ENCODE data around the gene MAT2A. TPM values are rescaled to one million over a fixed set of nuclear protein-coding genes. Genes with fewer than 3 reads are reported as not detected.

MAT2A gene
- total and polyA plus RNA-seq, 2 experiments from 2014 or later, result 202 to 379 TPM

DNA sequence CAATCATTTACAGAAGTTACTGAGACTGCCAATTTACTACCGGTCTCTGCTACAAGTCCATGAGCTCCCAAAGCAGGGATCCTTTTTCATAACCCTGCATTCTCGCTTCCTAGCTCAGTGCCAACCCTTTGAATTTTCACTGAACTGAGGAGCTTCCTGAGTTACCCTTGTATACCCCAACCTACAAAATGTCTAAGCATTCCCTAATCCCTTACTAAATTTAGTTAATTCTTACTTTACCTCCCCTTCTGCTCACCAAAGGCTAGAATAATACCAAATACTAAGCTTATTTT is 9.6 kb downstream of the MAT2A start:
- Histone ChIP-seq H3K79me2 (peaks cover under 1% of the 10 kb centered on the region), H3K4me3 (no peak overlapping the region), H3K9me3 (ENCODE audit: low read depth) (no peaks in the 10 kb centered on the region), H3K27ac (no peak overlapping the region), H3K4me1 (ENCODE audit: insufficient read depth) (no peaks in the 10 kb centered on the region), H3K9me2 (replicated peaks; ENCODE audit: insufficient read depth) (no peaks in the 10 kb centered on the region), H3K4me2 (no peak overlapping the region), H3K36me3 (replicated peaks; ENCODE audit: insufficient read depth, low read depth) (no peaks in the 10 kb centered on the region), H4K20me1 (ENCODE audit: insufficient read depth, poor library complexity, severe bottlenecking) (peaks cover 8% of the 10 kb centered on the region), H2AFZ (no peak overlapping the region), H3K27me3 (no peaks in the 10 kb centered on the region)
- DNase-seq (ENCODE audit: low spot score), result no peak
- 79% methylated on average over 2 of the region's 2 CpGs for WGBS (ENCODE audit: low lambda C conversion rate, missing lambda C conversion rate)
- TF ChIP-seq EZH2phosphoT487 (IDR thresholded peaks at IDR 0.05; ENCODE audit: low read depth, severe bottlenecking, unreplicated experiment), result no peak
- TF ChIP-seq EZH2 (IDR thresholded peaks at IDR 0.05; ENCODE audit: borderline replicate concordance), result no peak
- TF ChIP-seq, protein P1, sequence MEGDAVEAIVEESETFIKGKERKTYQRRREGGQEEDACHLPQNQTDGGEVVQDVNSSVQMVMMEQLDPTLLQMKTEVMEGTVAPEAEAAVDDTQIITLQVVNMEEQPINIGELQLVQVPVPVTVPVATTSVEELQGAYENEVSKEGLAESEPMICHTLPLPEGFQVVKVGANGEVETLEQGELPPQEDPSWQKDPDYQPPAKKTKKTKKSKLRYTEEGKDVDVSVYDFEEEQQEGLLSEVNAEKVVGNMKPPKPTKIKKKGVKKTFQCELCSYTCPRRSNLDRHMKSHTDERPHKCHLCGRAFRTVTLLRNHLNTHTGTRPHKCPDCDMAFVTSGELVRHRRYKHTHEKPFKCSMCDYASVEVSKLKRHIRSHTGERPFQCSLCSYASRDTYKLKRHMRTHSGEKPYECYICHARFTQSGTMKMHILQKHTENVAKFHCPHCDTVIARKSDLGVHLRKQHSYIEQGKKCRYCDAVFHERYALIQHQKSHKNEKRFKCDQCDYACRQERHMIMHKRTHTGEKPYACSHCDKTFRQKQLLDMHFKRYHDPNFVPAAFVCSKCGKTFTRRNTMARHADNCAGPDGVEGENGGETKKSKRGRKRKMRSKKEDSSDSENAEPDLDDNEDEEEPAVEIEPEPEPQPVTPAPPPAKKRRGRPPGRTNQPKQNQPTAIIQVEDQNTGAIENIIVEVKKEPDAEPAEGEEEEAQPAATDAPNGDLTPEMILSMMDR (IDR thresholded peaks at IDR 0.05; ENCODE audit: poor library complexity), result no peak

DNA sequence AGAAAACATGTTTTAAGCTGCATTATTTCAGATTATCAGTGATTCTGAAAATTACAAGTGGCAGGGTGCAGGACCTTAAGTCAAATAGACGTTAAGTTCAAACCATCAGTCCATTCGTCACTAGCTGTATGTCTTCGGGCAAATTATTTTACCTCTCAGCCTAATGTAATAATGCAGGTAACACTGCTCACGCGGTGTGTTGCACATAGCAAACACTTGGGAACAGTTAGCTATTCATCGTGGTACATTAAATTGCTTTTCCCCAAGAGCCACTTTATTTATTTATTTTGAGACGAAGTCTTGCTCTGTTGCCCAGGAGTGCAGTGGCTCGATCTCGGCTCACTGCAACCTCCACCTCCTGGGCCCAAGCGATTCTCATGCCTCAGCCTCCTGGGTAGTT is 10.1 kb downstream of the MAT2A start:
- H3K9me2 ChIP-seq (replicated peaks; ENCODE audit: insufficient read depth), result no peaks in the 10 kb centered on the region
- H3K4me1 ChIP-seq (ENCODE audit: insufficient read depth), result no peaks in the 10 kb centered on the region
- no peaks in the 10 kb centered on the region for H3K79me2 ChIP-seq
- no peak overlapping the region for H3K27ac ChIP-seq
- no peaks in the 10 kb centered on the region for H3K9me3 ChIP-seq (ENCODE audit: low read depth)
- peaks cover 7% of the 10 kb centered on the region for H4K20me1 ChIP-seq (ENCODE audit: insufficient read depth, poor library complexity, severe bottlenecking)
- TF ChIP-seq, protein P1 (IDR thresholded peaks at IDR 0.05; ENCODE audit: poor library complexity), result no peak
- TF ChIP-seq EZH2 (IDR thresholded peaks at IDR 0.05; ENCODE audit: borderline replicate concordance), result no peak
- H2AFZ ChIP-seq, result no peak overlapping the region
- 93% methylated on average over 10 of the region's 10 CpGs for WGBS (ENCODE audit: low lambda C conversion rate, missing lambda C conversion rate)
- no peak overlapping the region for H3K4me3 ChIP-seq
- no peaks in the 10 kb centered on the region for H3K36me3 ChIP-seq (replicated peaks; ENCODE audit: insufficient read depth, low read depth)
- DNase-seq (ENCODE audit: low spot score), result no peak
- H3K27me3 ChIP-seq, result no peaks in the 10 kb centered on the region
- H3K4me2 ChIP-seq, result no peak overlapping the region

- Histone ChIP-seq H3K79me2 (no peaks in the 10 kb centered on the region), H3K4me2 (no peak overlapping the region), H3K27ac (peak overlapping the region; percentile 70), H3K4me3 (no peak overlapping the region), H2AFZ (no peak overlapping the region), H3K36me3 (replicated peaks; ENCODE audit: insufficient read depth, low read depth) (no peaks in the 10 kb centered on the region), H3K27me3 (no peaks in the 10 kb centered on the region), H3K9me2 (replicated peaks; ENCODE audit: insufficient read depth) (no peaks in the 10 kb centered on the region), H3K4me1 (ENCODE audit: insufficient read depth) (no peaks in the 10 kb centered on the region), H3K9me3 (ENCODE audit: low read depth) (no peaks in the 10 kb centered on the region), H4K20me1 (ENCODE audit: insufficient read depth, poor library complexity, severe bottlenecking) (peaks cover under 1% of the 10 kb centered on the region)
- no peak for TF ChIP-seq EZH2 (IDR thresholded peaks at IDR 0.05; ENCODE audit: borderline replicate concordance)
- DNase-seq (ENCODE audit: low spot score), result no peak
- 48% methylated on average over 4 of the region's 4 CpGs for WGBS (ENCODE audit: low lambda C conversion rate, missing lambda C conversion rate)
Measured at GRCh38 chr2:85549826-85550225, 10.9 kb downstream of the MAT2A start.

DNA sequence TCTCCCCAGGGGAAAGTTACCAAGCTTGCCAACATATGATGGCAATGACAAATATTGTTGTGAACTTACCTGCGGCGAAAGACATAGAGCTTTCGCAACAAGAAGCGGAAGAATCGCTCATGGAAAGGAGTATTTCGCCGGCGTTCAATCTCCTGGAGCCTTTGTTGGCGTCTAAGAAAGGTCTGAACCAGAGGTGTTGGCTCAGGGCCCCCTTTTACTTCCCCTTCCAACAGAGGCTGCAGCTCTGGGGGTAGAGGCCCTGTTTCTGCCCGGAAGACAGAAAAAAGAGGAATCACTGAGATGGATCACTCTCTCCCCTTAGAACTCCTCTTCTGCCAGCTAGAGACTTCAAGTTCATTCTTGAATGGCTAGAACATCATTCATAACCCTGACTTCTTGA is 11.5 kb downstream of the MAT2A start:
- TF ChIP-seq EZH2phosphoT487 (IDR thresholded peaks at IDR 0.05; ENCODE audit: low read depth, severe bottlenecking, unreplicated experiment) (no peak), EZH2 (IDR thresholded peaks at IDR 0.05; ENCODE audit: borderline replicate concordance) (no peak)
- TF ChIP-seq, protein P1 (IDR thresholded peaks at IDR 0.05; ENCODE audit: poor library complexity), result no peak
- H3K36me3 ChIP-seq (replicated peaks; ENCODE audit: insufficient read depth, low read depth), result no peaks in the 10 kb centered on the region
- no peaks in the 10 kb centered on the region for H3K27me3 ChIP-seq
- WGBS (ENCODE audit: low lambda C conversion rate, missing lambda C conversion rate), result 95% methylated on average over 10 of the region's 10 CpGs
- no peaks in the 10 kb centered on the region for H3K9me3 ChIP-seq (ENCODE audit: low read depth)
- DNase-seq (ENCODE audit: low spot score), result no peak
- no peak overlapping the region for H3K4me3 ChIP-seq
- no peaks in the 10 kb centered on the region for H3K79me2 ChIP-seq
- no peaks in the 10 kb centered on the region for H3K9me2 ChIP-seq (replicated peaks; ENCODE audit: insufficient read depth)
- no peak overlapping the region for H3K4me2 ChIP-seq
- H3K27ac ChIP-seq, result peak overlapping the region; percentile 70
- no peaks in the 10 kb centered on the region for H3K4me1 ChIP-seq (ENCODE audit: insufficient read depth)
- no peak overlapping the region for H2AFZ ChIP-seq
- no peaks in the 10 kb centered on the region for H4K20me1 ChIP-seq (ENCODE audit: insufficient read depth, poor library complexity, severe bottlenecking)
